GM18526 (cell line): ENCODE results near the gene TMPRSS7.

Source experiments
- POLR2A ChIP-seq: IDR thresholded peaks from 3 replicates; pipeline ENCODE4 v1.6.1; 2011; ENCODE audit not compliant: insufficient read length; ENCODE audit errors: extremely low read depth

TMPRSS7 gene

DNA sequence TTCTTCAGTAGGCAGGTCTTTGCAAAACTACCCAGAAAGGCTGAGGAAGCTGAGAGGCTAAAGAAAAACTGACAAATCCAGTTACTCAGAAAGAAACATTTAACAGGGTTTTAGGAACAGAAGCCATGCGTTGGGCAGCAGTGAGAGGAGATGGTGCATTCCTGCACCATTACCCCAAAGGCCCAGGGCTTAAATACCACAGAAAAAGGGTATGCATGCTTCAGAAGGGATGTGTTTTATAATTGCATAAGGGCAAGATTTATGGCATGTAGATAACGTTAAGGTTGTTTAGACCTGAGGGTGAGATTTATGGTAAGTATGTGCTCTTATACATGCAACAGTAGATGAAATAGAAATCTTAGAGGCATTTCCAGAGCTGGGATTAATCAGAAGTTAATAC is 61.6 kb downstream of the TMPRSS7 start:
- TF ChIP-seq POLR2A: no peak

DNA sequence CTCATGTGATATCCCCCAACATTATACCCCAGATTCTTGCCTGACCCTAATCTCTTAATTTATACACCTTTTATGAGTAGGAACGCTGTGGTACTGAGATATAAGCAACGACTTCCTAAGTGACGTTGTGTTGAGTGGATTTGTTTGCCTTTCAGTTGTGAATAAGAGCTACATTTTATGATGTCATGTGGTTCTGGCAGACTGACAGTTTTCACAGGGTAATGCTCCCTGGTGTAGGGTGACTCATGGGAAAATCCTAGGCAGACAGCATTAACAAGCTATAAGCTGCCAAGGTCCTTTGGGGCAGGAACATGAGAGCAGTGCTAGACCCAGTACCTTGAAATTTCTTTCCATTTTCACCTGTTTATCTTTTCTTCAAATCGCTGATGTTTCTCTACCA is 62.8 kb downstream of the TMPRSS7 start:
- TF ChIP-seq POLR2A: no peak

DNA sequence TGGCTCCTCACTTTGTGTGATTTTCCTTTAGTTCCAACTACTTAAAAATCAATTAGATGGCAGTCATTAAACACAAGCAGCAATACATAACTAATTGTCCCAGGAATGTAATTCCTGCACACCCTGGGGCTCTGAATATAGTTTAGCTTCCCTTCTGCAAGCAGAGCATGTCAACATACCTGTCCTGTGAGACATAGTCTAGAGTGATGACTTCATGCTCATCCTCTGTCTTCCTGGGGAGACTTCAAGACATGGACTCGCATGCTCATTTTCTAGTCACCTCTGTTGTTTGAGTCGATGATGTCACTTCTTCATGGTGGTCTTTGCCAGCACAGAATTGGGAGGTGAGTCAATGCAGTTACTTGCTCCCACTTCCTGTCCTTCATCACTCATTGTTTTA is 67.4 kb downstream of the TMPRSS7 start:
- TF ChIP-seq POLR2A: no peak

DNA sequence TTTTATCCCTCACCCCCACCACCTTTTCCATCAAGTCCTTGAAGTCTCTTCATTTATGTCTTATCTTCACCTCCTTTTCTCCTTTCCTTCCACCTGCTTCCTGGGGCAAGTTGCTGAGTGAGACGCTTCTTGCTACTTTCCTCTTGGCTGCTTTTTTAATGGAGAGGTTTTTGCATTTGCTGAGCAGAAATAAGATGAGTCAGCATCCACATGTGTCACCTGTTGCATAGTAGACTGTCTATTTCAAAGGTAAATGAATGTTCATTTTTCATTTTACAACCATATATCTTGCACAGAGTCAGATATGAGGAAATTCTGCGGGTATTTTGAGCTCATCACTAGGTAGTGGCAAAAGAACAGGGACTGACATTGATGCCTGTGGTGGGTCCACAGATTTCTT is 70.2 kb downstream of the TMPRSS7 start:
- TF ChIP-seq POLR2A: no peak

DNA sequence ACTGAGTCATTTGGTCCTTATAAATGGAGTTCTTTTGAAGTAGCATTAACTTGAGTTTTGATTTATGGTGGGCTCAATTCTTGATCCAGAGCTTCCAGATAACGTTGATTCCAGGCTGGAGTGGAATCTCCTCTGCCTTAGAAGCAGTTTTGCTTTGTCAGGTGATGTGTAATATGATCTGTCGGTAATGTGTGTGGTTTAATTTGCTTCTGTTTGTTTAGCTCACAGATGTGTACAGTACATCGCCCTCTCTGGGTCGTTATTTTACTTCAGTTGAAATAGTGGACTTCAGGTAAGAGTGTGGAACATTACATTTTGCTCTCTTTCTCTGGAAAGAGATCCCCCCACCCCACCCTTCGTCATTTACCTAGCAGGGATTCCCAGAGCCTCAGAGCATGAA is 74.8 kb downstream of the TMPRSS7 start:
- no peak for TF ChIP-seq POLR2A

DNA sequence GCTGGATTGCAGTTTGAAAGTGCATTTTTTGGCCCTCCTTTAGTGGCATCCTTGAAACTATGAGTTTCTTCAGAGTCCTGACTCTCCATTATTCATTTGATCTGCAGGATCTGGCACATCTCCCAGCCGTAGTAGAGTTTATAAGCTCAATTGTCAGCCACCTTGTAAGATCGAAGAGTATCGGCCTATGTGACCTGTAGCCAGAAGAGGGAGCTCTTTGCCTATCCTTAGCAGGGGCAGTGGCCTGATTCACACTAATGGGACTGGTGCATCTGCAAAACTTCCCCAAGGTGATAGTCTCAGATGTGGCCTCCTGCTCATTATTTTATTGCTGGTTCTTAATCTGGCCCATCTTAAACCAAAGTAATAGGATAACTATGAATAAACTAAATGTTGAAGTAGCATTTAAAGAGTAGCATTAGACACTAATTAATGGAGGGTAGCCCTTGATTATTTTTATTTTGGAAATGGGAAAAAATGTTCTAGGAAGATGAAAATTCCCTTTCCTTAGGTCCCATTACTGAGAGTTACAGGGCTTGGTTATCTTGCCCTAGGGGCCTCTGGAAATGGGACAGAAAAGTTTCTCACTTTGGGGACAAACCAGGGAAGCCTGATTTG is 77.4 kb downstream of the TMPRSS7 start:
- TF ChIP-seq POLR2A: no peak

DNA sequence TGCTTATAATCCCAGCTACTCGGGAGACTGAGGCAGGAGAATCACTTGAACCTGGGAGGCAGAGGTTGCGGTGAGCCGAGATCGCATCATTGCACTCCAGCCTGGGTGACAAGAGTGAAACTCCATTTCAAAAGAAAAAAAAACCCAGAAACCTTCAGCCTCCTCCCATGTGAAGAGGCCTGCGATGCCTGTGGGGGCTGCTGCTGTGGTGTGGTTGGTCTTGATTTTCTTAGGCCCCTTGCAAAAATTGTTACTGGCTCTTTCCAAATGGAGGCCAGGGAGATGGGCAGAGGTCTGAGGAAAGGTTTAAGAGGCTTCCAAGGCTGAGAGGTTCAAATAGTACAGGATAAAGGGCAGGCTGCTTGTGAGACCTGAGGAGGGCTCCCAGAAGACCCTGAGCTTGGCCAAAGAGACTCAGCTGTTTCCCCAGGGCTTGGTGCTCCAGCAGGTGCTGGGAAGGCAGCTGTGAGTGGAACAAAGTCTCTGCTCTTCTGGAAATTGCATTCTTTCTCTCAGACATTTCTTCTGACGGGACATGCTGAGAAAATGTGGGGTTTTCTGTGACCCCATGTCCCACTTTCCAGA is 80.1 kb downstream of the TMPRSS7 start:
- no peak for TF ChIP-seq POLR2A

DNA sequence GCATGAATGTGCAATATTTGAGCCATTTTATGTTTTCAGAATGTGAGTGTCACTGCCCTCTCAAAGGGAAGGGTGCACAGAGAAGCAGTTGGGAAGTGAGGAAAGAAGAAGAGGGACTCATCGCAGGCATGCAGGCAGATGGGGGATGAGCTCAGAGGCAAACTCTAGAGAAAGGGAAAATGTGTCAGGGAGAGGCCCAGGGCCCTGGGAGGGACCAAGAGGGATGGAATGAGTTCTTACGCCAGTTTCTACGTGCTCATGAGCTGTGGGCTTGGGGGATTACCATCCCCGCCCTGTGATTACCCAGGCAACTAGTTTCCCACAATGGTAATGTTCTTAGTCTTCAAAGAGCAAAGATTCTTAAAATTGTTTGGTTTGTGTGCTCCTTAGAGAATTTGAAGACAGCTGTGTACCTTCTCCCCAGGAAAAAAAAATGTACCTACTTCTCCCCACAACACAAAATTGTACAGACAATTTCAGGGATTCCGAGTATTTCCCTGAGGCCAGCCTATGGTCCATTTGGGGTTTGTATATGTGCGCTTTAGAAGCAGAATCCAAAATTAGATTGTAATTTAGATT is 80.7 kb downstream of the TMPRSS7 start:
- TF ChIP-seq POLR2A: no peak

DNA sequence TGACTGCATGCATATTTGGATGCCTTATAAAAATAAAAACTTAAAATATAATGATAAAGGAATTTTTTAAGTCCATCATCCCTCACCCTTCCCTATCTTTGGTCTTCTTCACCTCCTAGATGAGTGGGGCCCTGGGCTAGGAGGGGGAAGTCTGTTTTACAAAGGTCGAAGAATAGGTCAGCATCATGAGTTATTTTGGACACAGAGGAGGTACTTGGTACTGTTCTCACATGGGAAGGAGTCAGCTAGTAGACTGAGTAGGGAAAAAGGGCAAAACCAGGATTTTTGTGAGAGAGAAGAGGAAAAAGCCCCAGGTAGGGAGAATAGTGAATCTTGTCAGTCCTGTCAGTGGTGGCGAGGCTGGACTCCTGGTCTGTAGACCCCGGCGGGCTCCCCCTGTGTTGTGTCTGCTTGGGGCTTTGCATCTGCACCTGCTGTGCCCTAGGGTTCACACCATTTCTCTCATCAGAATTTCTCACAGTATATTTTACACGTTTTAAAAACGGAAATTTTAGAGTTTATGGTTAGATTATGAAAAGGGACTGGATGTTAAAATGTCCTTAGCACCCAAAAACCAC is 81.4 kb downstream of the TMPRSS7 start:
- TF ChIP-seq POLR2A: no peak

DNA sequence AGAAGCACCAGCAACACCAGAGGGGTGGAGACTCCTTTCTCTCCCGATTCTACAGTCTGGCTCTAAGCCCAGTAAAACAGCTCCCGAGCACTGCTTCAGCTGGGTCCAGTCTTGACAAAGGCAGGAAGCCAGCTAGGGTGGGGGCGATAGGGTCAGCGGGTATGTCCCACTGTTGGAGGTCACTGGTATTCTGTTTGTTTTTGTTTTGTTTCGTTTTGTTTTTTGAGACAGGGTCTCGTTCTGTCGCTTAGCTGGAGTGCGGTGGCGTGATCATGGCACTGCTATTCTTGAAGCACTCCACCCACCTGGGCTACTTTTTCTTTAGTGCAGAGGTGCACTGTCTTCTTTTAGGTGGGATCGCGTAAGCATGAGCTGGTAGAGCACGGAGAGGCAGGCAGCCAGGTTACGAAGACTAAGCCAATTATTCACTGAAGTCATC is 82.2 kb downstream of the TMPRSS7 start:
- no peak for TF ChIP-seq POLR2A

DNA sequence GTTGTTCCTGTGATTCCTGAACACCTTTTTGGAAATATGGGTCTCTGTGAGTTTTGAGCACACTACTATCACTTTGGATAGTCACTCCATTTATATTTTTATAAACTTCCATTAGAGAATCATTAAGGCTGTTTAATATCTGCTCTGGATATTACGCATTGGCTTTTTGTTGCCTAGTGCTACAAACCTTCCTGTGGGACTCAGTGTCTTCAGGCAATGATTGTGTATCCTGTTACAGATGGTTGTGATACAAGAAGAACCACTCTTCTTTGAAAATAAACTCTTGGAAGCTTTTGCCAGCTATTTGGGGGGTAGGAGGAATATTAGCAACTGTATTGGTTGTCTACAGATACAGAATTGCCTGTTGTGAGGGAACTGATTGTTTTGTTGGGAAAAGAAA is 82.9 kb downstream of the TMPRSS7 start:
- no peak for TF ChIP-seq POLR2A

DNA sequence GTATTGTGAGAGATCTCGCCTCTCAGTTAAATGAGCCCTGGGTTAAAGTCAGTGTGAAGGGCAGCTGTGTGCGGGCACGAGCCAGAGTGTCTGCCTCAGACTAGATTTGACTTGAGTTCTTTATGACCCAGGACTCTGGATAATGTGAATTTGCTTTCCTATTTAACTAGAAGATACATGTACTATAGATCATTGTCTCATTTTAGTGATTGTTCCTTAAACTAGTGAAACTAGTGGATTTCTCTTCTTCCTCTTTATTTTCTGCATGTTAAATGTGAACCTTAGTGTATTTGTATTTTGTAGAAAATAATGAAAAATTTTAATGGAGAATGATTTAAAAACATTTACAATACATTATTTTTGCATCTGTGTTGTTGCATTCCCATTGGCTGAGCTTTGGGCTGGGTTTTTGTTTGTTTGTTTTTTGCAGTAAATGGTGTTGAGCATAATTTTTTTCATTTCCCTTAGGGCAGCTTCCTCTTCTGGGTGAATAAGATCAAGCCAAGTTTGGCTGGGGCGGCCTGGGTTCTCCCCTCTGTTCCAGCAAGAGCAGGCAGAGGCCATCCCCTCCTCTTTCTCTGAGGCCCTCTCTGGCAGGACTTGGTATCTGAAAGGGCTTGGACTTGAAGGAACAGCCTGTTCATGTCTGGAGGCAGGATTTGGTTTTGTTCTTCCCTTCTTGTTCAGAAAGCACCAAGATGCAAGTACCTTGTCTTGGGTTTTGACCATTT is 83.5 kb downstream of the TMPRSS7 start:
- no peak for TF ChIP-seq POLR2A

DNA sequence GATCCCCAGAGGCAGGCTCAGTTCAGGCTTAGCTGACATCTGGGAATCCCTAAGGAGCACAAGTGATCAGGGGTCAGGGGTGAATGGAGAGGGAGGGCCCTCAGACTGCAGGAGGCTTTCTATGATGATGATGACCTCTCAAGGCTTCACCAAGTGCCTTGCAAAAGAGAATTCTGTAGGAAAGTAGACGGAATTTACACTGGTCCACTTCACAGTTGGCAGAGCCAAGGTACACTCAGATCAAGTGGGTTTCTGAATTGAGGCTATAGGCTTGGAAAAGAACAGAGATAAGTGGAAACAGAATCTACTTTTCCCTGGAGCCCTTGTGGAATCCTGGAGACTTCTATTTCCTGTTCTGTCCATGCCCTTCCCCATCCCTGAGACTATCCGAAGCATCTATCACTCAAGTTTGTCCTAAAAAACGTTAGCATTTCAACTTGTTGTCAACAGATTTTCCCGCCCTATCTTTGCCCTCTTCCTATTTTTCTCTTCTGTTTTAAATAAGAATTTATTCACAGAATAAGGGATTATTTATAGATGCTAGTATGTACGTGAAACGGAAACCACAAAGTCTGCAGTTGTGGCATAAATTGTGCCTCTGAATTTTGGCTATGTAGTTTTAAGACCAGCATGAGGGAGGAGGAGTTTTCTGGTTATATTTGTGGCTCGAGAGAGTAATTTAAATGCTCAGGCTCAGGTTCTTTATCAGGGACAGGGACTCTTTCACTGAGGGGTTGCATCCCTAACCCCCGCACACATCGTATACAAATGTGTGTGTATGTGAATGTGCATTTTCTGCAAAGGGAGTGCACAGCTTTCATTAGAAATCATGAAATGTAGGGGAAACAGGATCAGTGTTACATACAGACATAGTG is 85.7 kb downstream of the TMPRSS7 start:
- TF ChIP-seq POLR2A: no peak

DNA sequence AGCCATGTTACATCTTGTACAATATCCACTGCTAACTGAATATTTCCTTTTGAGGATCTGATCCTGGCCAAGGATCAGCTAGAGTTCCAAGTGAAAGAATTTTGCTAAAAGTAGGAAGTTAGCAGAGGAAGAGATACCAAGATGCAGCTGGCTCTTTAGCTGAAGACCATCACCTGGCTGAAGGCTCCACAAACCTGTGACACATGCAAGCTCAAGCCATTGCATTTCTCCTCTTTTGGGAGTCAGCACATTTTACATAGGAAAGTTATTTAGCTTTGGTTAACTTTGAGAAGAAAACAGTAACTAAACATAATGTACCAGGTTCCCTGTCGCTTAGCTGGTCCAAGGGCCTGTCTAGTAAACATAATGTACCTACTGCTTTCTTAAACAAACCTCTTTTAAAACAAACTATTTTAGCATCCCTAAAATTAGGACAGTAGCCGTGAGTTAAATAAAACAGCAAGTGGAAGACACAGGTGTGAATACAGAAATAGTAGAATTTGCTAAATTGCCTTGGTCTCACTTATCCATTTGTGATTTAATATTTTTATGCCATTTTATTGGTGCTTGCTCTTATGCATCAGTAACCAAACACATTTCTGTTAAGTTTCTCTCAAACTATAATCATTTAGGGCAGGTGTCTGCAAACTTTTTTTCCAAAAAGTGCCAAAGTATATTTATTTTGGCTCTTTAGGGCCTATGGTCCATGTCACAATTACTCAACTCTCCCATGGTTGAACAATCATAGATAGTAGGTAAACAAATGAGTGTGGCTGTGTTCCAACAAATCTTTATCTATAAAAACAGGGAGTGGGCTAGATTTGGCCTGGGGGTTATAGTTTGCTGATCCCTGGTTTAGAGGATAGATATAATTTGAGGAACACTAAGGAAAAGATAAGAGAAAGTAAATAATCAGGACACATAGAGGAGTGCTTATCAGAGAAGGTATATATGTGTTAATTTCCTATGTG is 87.3 kb downstream of the TMPRSS7 start:
- no peak for TF ChIP-seq POLR2A
